ENCODE measurements around the gene DGKA.
"Not testable (repeated sequence)": the region's sequence is repeated elsewhere in the genome, so short reads cannot be mapped to it uniquely, and the experiment has no call there.

Gene DGKA

GRCh38 chr12:55979069-55979468, 48.1 kb downstream of the DGKA start:
- H3K27ac ChIP-seq = no peak overlapping the region
- TF ChIP-seq ZFX (IDR thresholded peaks at IDR 0.05; ENCODE audit: borderline replicate concordance) (no peak), CTCF (IDR thresholded peaks at IDR 0.05) (no peak)

- not testable (repeated sequence) for H3K27ac ChIP-seq
Measured at GRCh38 chr12:55981882-55982281, 50.9 kb downstream of the DGKA start.

- TF ChIP-seq ZFX (IDR thresholded peaks at IDR 0.05; ENCODE audit: borderline replicate concordance) (no peak), CTCF (IDR thresholded peaks at IDR 0.05) (no peak)
- H3K27ac ChIP-seq = no peak overlapping the region
Measured at GRCh38 chr12:55982319-55982936, 51.5 kb downstream of the DGKA start.

GRCh38 chr12:55983232-55983842, 52.4 kb downstream of the DGKA start:
- H3K27ac ChIP-seq = no peak overlapping the region
- TF ChIP-seq ZFX (IDR thresholded peaks at IDR 0.05; ENCODE audit: borderline replicate concordance) = no peak
- TF ChIP-seq CTCF (IDR thresholded peaks at IDR 0.05) = no peak

- no peak for TF ChIP-seq CTCF (IDR thresholded peaks at IDR 0.05)
- no peak for TF ChIP-seq ZFX (IDR thresholded peaks at IDR 0.05; ENCODE audit: borderline replicate concordance)
- H3K27ac ChIP-seq = no peak overlapping the region
Measured at GRCh38 chr12:55984861-55985260, 53.9 kb downstream of the DGKA start.

- no peak for TF ChIP-seq CTCF (IDR thresholded peaks at IDR 0.05)
- TF ChIP-seq ZFX (IDR thresholded peaks at IDR 0.05; ENCODE audit: borderline replicate concordance) = no peak
- no peak overlapping the region for H3K27ac ChIP-seq
Measured at GRCh38 chr12:55985341-55985740, 54.4 kb downstream of the DGKA start.

GRCh38 chr12:55985976-55986375, 55.0 kb downstream of the DGKA start:
- not testable (repeated sequence) for H3K27ac ChIP-seq

GRCh38 chr12:55991110-55991509, 60.1 kb downstream of the DGKA start:
- TF ChIP-seq CTCF (IDR thresholded peaks at IDR 0.05) (no peak), ZFX (IDR thresholded peaks at IDR 0.05; ENCODE audit: borderline replicate concordance) (no peak)
- H3K27ac ChIP-seq = no peak overlapping the region
